IPS-20b (cell line): ENCODE data around the gene ZNF554.

Source experiments
- H3K27ac ChIP-seq: one replicate; pipeline ENCODE4 v1.5.1; 2013; ENCODE audit warnings: low read length
- H3K27me3 ChIP-seq: 2 replicates; pipeline ENCODE4 v1.6.1; 2013; ENCODE audit warnings: mild to moderate bottlenecking, low read length, inconsistent platforms; ENCODE audit not compliant: insufficient read depth
- H3K36me3 ChIP-seq: 2 replicates; pipeline ENCODE4 v1.6.1; 2013; ENCODE audit warnings: low read depth, mild to moderate bottlenecking, inconsistent platforms, low read length, moderate library complexity; ENCODE audit not compliant: insufficient read depth
- H3K4me1 ChIP-seq: 2 replicates; pipeline ENCODE4 v1.6.1; 2013; ENCODE audit warnings: mild to moderate bottlenecking, control low read depth, inconsistent platforms, low read length, moderate library complexity; ENCODE audit not compliant: insufficient read depth
- H3K4me3 ChIP-seq: 2 replicates; pipeline ENCODE4 v1.5.1; 2013; ENCODE audit warnings: mild to moderate bottlenecking, low read length, inconsistent platforms
- H3K9ac ChIP-seq: 2 replicates; pipeline ENCODE4 v1.6.1; 2013; ENCODE audit warnings: low read depth, mild to moderate bottlenecking, inconsistent platforms, low read length, moderate library complexity
- H3K9me3 ChIP-seq: 2 replicates; pipeline ENCODE4 v1.6.1; 2013; ENCODE audit warnings: mild to moderate bottlenecking, low read depth, low read length, inconsistent platforms; ENCODE audit not compliant: insufficient read depth

ZNF554 gene

DNA sequence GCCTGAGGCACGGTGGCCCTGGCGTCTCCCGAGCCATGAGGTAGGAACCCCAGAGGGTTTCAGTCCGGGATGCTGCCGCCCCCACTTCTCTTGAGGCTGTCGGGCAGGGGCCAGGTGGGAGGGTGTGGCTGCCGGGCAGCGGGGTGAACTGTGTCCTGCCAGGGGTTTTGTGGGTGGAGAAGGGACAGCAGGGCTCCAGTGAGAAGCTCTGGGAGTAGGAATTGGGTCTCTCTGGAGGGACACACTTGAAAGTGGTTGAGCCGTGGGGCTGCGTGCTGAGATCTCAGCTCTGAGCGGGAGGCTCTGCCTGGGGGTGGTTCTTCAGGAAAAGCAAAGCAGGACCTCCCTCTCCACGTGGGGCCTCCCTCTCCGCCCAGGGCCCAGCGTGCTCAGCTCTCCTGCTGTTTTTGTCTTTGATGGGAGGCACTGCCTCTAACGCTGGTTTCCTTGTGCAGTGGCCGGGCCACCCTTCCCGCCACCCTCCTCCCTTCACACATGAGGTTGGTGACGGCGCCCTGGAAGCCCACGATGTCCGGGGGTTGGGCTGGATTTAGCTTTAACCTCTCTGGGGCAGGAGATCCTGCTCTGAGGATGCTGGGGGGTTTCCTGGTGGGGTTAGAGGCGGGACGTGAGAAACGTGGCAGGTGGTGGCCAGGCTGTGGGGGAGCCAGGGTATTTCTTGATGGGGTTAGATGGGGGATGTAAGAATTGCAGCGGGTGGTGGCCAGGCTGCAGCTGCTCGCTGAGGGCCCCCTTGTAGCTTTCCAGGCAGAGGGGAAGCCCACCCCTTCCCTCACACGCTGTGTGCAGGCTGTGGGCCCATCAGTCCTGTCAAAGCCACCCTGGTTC, 15.3 kb upstream of the ZNF554 start:
- no peaks in the 10 kb centered on the region for H3K9me3 ChIP-seq
- H3K27me3 ChIP-seq, result no peaks in the 10 kb centered on the region
- H3K9ac ChIP-seq, result no peak overlapping the region
- H3K4me1 ChIP-seq, result no peaks in the 10 kb centered on the region
- no peak overlapping the region for H3K27ac ChIP-seq
- H3K36me3 ChIP-seq, result peaks cover 91% of the 10 kb centered on the region
- H3K4me3 ChIP-seq, result no peak overlapping the region

DNA sequence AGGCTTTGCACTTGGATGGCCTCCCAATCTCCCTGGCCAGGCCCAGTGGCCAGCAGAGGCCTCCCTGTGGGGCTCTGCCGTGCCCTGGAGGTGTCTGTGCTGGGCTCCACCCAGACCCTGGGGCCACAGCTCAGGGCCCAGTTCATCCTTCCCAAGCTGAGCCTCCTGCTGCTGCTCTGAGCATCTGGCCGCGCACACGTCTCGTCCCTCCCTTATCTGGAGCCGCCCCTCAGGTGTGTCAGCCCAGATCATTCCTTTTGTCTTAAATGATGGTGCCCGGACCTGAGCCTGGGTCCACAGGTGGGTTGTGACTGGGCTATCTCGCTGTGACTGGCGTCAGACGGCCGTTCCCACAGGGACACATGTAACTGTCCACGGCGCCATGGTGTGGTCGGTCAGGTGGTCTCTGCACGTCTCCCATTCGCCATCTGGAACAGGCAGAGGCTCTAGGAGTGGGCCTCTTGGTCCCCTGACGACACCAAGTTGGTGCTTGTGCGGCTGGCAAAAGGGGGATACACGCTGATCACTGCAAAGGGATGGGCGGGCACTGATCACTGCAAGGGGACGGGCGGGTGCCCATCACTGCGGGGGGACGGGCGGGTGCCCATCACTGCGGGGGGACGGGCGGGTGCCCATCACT, 14.3 kb upstream of the ZNF554 start:
- no peaks in the 10 kb centered on the region for H3K4me1 ChIP-seq
- peaks cover 92% of the 10 kb centered on the region for H3K36me3 ChIP-seq
- no peaks in the 10 kb centered on the region for H3K27me3 ChIP-seq
- H3K4me3 ChIP-seq, result no peak overlapping the region
- H3K9me3 ChIP-seq, result no peaks in the 10 kb centered on the region
- H3K9ac ChIP-seq, result no peak overlapping the region
- no peak overlapping the region for H3K27ac ChIP-seq

DNA sequence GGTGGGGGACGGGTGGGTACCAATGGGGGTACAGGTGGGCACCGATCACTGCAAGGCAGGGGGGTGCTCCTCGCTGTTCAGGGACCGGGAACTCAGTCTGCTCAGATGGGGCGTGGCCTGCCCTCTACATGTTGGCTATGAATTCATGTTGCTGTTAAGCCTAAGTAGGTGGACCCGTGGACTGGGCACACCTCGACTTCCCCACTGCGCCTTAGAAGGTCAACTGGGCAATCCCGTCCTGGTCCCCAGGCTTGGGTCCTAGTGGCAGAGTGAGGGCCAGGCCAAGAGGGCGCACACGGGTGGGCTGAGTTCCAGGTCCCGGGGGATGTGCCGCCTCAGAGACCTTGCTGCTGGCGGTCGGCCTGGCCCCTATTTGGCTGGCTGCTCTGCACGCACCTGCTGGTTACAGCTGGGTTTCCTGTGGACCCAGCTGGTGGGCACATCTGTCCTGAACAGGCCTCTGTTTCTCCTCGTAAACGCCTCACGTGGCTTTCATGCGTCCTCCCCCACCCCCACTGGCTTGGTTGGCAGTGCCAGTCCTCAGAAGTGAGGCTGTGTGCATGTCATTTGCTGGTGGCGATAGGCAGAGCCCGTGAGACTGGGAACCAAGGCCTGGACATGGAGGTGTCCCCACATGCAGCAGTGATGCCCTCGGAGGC, 13.5 kb upstream of the ZNF554 start:
- Histone ChIP-seq H3K4me3 (no peak overlapping the region), H3K27ac (no peak overlapping the region), H3K27me3 (no peaks in the 10 kb centered on the region), H3K9me3 (no peaks in the 10 kb centered on the region), H3K4me1 (no peaks in the 10 kb centered on the region), H3K36me3 (peaks cover 92% of the 10 kb centered on the region), H3K9ac (no peak overlapping the region)

DNA sequence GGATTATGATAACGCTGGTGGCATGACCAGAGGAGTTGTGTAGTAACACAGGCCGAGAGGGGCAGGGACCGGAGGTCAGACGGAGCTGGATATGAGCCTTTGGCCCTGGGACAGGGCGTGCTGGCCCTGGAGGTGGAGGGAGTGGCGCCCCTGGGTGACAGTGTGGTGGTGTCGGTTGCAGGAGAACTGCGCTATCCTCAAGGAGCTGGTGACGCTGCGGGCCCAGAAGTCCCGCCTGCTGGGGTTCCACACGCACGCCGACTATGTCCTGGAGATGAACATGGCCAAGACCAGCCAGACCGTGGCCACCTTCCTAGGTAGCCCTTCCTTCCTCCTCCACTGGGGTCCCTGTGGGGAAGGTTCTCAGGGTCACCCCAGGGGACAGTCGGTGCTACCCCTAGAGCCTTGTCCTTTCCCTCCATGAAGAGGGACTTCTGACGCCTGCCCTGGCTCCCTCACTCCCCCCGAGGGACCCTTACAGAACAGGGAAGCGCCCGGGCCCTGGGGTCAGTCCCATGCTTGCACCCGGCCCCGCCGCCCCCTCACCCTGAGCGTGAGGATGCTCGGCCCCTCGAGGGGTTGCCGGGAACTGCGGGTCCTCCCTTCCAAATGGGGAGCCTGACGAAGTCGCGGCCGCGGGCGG, 12.8 kb upstream of the ZNF554 start:
- no peak overlapping the region for H3K4me3 ChIP-seq
- no peaks in the 10 kb centered on the region for H3K4me1 ChIP-seq
- H3K27me3 ChIP-seq, result no peaks in the 10 kb centered on the region
- H3K36me3 ChIP-seq, result peaks cover 91% of the 10 kb centered on the region
- H3K9ac ChIP-seq, result no peak overlapping the region
- no peak overlapping the region for H3K27ac ChIP-seq
- H3K9me3 ChIP-seq, result no peaks in the 10 kb centered on the region

DNA sequence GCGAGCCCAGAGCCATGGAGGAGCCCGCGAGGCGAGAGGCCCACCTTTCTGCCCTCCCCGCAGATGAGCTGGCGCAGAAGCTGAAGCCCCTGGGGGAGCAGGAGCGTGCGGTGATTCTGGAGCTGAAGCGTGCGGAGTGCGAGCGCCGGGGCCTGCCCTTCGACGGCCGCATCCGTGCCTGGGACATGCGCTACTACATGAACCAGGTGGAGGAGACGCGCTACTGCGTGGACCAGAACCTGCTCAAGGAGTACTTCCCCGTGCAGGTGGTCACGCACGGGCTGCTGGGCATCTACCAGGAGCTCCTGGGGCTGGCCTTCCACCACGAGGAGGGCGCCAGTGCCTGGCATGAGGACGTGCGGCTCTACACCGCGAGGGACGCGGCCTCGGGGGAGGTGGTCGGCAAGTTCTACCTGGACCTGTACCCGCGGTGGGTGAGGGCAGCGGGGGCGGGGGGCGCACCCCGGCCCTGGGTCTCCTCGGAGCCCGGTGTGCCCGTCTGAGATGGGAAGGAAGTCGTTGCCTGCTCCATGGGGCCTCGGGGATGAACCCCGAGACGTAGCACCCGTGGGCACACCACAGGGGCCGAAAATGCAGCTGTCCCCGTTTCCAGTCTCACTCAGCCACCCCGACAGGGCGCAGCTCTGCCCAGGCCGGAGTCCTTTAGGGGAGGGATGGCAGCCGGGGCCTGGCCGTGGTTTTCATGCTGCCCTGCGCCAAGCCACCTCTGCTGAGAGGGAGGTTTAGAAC, 12.1 kb upstream of the ZNF554 start:
- Histone ChIP-seq H3K4me3 (no peak overlapping the region), H3K9ac (no peak overlapping the region)

DNA sequence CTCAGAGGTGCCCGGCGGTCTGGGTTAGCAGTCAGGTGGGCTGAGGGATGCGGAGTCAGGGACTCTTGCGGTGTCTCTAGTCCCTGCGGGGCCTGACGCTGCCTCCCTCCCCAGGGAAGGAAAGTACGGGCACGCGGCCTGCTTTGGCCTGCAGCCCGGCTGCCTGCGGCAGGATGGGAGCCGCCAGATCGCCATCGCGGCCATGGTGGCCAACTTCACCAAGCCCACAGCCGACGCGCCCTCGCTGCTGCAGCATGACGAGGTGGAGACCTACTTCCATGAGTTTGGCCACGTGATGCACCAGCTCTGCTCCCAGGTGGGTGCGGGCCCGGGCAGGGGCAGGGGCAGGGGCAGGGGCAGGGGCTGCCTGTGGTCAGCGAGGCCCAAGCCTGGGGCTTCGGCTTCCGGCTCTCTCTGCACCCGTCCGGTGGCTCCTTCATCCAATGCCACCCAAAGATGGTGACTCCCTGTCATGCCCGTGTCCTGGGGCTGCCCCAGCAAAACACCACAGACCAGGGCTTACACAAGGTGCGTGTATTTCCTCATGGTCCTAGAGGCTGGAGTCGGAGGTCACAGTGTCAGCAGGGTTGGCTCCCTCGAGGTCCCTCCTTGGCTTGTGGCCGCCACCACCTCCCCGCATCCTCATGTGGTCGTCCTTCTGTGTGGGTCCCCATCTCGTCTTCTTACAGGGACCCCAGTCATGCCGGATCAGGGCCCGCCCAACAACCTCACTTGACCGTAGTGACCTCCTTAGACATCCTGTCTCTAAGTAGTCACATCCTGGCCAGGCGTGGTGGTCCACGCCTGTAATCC, 11.3 kb upstream of the ZNF554 start:
- no peak overlapping the region for H3K9ac ChIP-seq
- H3K27ac ChIP-seq, result no peak overlapping the region
- H3K4me1 ChIP-seq, result no peaks in the 10 kb centered on the region
- no peaks in the 10 kb centered on the region for H3K9me3 ChIP-seq
- no peaks in the 10 kb centered on the region for H3K27me3 ChIP-seq
- H3K4me3 ChIP-seq, result no peak overlapping the region
- peaks cover 90% of the 10 kb centered on the region for H3K36me3 ChIP-seq

More for the DNA sequence above, 12.1 kb upstream of the ZNF554 start:
- no peaks in the 10 kb centered on the region for H3K4me1 ChIP-seq
- H3K36me3 ChIP-seq, result peaks cover 94% of the 10 kb centered on the region
- no peaks in the 10 kb centered on the region for H3K9me3 ChIP-seq
- H3K27me3 ChIP-seq, result no peaks in the 10 kb centered on the region
- no peak overlapping the region for H3K27ac ChIP-seq

DNA sequence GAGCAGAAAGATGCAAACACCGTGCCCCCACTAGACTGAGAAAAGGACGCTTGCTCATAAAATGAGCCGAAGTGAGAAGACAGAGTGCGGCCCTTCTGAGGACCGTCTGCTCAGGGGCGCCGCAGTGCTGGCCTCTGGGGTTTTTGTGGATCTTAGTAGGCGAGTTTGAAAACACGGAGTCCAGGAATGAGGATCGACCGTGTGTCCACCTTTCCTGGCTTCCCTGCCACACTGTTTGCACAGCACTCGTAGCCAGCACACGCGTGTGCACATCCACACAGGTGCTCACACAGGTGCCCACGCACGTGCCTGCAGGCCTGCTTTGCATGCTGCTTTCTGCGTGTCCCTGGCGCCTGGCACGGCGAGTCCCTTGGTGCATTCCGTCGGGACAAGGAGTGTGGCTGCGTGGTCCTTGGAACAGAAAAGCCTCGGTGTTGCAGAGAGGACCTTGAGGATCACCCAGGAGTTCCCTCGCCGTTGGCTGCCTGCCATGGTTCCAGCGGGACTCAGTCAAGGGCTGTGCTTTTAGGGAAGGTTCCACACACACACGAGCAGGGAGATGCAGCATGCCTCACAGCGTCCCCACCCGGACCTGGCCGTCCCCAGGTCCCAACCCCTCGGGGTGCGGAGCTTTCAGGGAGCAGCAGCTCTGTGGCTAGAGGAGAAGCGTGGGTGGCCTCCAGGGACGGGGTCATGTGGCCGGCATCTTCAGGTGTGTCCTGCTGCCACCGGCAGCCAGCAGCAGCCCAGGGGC, 10.1 kb upstream of the ZNF554 start:
- Histone ChIP-seq H3K27me3 (no peaks in the 10 kb centered on the region), H3K4me1 (no peaks in the 10 kb centered on the region), H3K27ac (no peak overlapping the region), H3K9me3 (no peaks in the 10 kb centered on the region), H3K4me3 (no peak overlapping the region), H3K36me3 (peaks cover 90% of the 10 kb centered on the region), H3K9ac (no peak overlapping the region)

DNA sequence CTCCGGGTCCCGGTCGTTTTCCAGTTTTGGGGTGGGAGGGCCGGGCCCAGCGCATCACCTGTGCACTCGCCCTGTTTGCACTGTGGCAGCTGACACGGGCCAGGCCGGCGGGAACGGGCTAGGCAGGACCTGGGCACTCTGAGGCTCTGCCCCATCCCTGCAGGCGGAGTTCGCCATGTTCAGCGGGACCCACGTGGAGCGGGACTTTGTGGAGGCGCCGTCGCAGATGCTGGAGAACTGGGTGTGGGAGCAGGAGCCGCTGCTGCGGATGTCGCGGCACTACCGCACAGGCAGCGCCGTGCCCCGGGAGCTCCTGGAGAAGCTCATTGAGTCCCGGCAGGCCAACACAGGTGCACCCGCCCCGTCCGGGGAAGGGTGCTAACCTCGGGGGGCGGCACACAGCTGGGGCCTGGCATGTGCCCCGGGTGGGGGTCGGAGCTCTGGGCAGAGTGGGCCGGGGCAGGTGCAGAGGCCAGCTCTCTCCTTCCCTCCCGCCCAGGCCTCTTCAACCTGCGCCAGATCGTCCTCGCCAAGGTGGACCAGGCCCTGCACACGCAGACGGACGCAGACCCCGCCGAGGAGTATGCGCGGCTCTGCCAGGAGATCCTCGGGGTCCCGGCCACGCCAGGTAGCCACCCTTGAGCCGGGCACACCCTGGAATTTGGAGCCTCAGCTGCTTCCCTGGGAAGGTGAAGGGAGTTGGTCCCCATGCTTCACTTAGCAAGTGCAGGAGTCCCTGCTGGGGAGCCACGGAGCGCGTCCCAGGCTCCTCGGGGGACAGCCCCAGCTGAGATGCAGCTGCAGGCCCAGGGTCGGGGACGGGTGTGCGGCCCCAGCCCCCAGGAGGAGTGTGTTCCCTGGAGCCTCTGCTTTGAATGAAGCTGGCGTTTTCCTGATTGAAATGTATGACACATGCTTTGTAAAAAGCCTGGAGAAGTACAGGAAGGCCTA, 9.3 kb upstream of the ZNF554 start:
- Histone ChIP-seq H3K9ac (no peak overlapping the region), H3K9me3 (no peaks in the 10 kb centered on the region), H3K4me1 (no peaks in the 10 kb centered on the region), H3K27ac (no peak overlapping the region), H3K27me3 (no peaks in the 10 kb centered on the region), H3K4me3 (no peak overlapping the region), H3K36me3 (peaks cover 84% of the 10 kb centered on the region)

DNA sequence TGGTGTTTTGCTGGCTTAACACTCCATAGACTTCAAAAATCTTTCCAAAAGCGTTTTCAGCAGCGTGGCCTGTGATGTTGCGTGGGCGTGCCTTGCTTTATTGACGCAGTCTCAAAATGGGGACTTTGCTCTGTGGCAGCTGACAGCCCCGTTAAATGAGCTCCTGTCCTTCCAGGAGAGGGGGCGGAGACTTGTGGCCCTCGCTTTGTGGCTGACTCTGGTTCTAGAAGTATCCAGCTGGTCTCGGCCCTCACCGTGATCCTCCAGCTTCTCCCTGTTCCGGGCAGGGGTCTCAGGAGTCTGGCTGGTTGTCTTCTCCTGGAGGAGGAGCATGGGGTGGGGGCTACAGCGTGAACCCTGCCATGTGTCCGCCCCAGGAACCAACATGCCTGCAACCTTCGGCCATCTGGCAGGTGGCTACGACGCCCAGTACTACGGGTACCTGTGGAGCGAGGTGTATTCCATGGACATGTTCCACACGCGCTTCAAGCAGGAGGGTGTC, 8.4 kb upstream of the ZNF554 start:
- Histone ChIP-seq H3K27me3 (no peaks in the 10 kb centered on the region), H3K4me3 (no peak overlapping the region), H3K9me3 (no peaks in the 10 kb centered on the region), H3K9ac (no peak overlapping the region), H3K36me3 (peaks cover 78% of the 10 kb centered on the region), H3K27ac (no peak overlapping the region), H3K4me1 (no peaks in the 10 kb centered on the region)
